Tibial artery (tissue), 4 donors: ENCODE data around the gene ROBO1.

Source experiments
- DNase-seq, 2 donors: peaks; one replicate each; pipeline ENCODE4 v3.0.0-alpha.2; 2019
- H3K27ac ChIP-seq, 2 donors: fragments of 200-600 bp; sonication (generic) in 1 of 2; 1 replicate in 1 of 2; 2 replicates in 1 of 2; pipeline ENCODE4 v1.5.1; 2018 to 2019; ENCODE audit warnings: mild to moderate bottlenecking in 1 of 2
- H3K27me3 ChIP-seq, 2 donors: fragments of 200-600 bp; sonication (generic) in 1 of 2; one replicate each; pipeline versions ENCODE4 v1.5.1 to v1.6.0; 2016 to 2019
- H3K36me3 ChIP-seq, 3 donors: fragments of 200-600 bp; sonication (generic) in 2 of 3; one replicate each; pipeline ENCODE4 v1.5.1; 2016 to 2019; ENCODE audit warnings: mild to moderate bottlenecking in 2 of 3
- H3K4me1 ChIP-seq, 4 donors: fragments of 200-600 bp; sonication (generic) in 2 of 4; 1 replicate in 3 of 4; 2 replicates in 1 of 4; pipeline ENCODE4 v1.5.1; 2016 to 2019
- H3K4me3 ChIP-seq, 2 donors: fragments of 200-600 bp; sonication (generic) in 1 of 2; 1 replicate in 1 of 2; 2 replicates in 1 of 2; pipeline ENCODE4 v1.5.1; 2018 to 2019; ENCODE audit warnings: mild to moderate bottlenecking in 2 of 2
- H3K9me3 ChIP-seq, 3 donors: fragments of 200-600 bp; sonication (generic) in 1 of 3; one replicate each; pipeline ENCODE4 v1.5.1; 2016 to 2019
- intact Hi-C: fragments of 100-400 bp; cut with DNase I; formaldehyde crosslinking; loops from one replicate; pipeline ENCODE4 v1.15.0; 2023; ENCODE audit warnings: low total_unique reads
- TF ChIP-seq, protein P1 (sequence below), 2 experiments: fragments of 200-600 bp in 1 of 2; fragments of 450-650 bp in 1 of 2; IDR thresholded peaks; one replicate each; pipeline ENCODE4 v1.5.1; 2017 to 2019; ENCODE audit warnings: antibody characterized with exemption in 2 of 2, mild to moderate bottlenecking in 1 of 2, moderate library complexity in 1 of 2

ROBO1 gene

DNA sequence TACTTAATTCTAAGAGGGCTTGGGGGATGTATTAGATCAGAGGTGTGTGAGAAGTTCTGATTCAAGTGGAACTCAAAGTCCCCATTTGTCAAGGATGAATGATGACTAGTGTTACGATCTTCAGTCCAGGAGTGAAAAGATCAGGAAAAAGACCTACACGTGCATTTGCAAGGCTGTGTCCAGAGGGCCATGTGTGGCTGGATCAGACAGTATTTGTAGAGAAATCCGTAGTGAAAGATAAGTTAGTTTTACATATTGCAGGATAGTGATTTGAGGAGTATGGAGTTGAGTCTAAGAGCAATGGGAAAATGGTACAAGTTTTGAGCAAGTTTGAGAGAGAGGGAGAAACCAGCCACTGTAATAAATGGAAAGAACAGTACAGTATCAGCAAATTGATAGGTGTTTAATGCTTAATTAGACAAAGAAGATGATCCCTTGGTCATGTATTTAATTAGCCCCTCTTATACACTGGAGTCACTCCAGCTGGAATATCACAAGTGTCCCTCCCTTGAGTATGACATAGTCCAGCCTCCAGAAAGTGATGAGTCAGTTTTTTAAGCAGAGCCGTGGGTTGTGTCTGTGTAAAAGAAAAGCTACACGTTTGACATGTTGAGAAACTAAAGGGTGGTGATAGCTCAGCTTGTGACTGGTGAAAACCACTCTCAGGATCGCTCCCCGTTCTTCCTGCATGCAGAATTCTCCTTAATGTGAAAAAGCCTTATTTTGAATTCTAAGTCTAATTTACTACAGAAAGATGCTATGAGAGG lies 348.8 kb downstream of the ROBO1 start:
- no peak overlapping the region for H3K27ac ChIP-seq

DNA sequence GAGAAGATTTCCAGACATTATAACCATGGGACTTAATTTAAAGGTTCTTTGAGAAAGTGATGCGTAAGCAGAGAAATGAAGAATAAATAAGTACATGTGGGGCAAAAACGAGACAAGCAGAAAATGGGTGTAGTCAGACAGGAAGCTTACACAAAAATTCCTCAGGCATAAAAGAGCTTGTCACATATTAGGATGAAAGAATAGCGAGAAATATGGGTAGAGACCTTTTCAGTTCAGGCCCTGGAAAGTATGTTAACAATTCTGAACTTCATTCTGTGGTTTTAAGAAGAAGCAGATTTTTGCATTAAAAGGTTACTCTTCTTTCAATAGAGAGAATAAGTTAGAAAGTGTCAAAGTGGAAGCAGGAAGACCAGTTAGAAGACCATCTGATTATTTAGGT lies 352.4 kb downstream of the ROBO1 start:
- intact Hi-C loops: no loop called here
- H3K9me3 ChIP-seq: no peaks in the 10 kb centered on the region
- no peak for DNase-seq
- TF ChIP-seq, protein P1, sequence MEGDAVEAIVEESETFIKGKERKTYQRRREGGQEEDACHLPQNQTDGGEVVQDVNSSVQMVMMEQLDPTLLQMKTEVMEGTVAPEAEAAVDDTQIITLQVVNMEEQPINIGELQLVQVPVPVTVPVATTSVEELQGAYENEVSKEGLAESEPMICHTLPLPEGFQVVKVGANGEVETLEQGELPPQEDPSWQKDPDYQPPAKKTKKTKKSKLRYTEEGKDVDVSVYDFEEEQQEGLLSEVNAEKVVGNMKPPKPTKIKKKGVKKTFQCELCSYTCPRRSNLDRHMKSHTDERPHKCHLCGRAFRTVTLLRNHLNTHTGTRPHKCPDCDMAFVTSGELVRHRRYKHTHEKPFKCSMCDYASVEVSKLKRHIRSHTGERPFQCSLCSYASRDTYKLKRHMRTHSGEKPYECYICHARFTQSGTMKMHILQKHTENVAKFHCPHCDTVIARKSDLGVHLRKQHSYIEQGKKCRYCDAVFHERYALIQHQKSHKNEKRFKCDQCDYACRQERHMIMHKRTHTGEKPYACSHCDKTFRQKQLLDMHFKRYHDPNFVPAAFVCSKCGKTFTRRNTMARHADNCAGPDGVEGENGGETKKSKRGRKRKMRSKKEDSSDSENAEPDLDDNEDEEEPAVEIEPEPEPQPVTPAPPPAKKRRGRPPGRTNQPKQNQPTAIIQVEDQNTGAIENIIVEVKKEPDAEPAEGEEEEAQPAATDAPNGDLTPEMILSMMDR (IDR thresholded peaks at IDR 0.05): no peak
- H3K27me3 ChIP-seq: no peaks in the 10 kb centered on the region
- no peak overlapping the region for H3K27ac ChIP-seq
- H3K4me3 ChIP-seq: no peak overlapping the region
- no peaks in the 10 kb centered on the region for H3K4me1 ChIP-seq
- H3K36me3 ChIP-seq: no peaks in the 10 kb centered on the region

More for the DNA sequence above, 348.8 kb downstream of the ROBO1 start:
- H3K4me3 ChIP-seq: no peak overlapping the region
- H3K27me3 ChIP-seq: no peaks in the 10 kb centered on the region
- intact Hi-C loops: no loop called here
- no peaks in the 10 kb centered on the region for H3K9me3 ChIP-seq
- TF ChIP-seq, protein P1 (IDR thresholded peaks at IDR 0.05): no peak
- no peaks in the 10 kb centered on the region for H3K4me1 ChIP-seq
- no peaks in the 10 kb centered on the region for H3K36me3 ChIP-seq
- no peak for DNase-seq

DNA sequence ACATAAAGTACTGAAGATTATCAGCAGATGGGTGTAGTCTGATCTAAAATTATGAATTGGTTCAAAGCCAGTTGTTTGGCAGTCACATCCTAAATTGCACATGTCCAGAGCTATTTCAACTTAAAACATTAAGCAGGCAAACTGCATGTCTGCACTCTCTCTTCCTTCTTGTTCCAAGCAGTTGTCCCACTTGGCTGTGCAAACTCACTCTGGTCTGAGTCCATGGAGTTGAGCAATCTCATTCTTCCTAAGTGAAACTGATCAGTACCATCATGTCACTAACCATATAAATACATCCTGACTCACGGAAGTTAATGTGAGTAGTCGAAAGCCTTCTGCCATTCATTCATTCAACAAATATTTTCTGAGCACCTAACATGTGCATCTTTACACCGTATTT lies 353.0 kb downstream of the ROBO1 start:
- H3K27ac ChIP-seq: no peak overlapping the region
- peak in 1 of 2 donors; percentile 47 for DNase-seq
- TF ChIP-seq, protein P1 (IDR thresholded peaks at IDR 0.05): no peak
- H3K9me3 ChIP-seq: no peaks in the 10 kb centered on the region
- no peaks in the 10 kb centered on the region for H3K27me3 ChIP-seq
- intact Hi-C loops: no loop called here
- H3K36me3 ChIP-seq: no peaks in the 10 kb centered on the region
- no peak overlapping the region for H3K4me3 ChIP-seq
- no peaks in the 10 kb centered on the region for H3K4me1 ChIP-seq

DNA sequence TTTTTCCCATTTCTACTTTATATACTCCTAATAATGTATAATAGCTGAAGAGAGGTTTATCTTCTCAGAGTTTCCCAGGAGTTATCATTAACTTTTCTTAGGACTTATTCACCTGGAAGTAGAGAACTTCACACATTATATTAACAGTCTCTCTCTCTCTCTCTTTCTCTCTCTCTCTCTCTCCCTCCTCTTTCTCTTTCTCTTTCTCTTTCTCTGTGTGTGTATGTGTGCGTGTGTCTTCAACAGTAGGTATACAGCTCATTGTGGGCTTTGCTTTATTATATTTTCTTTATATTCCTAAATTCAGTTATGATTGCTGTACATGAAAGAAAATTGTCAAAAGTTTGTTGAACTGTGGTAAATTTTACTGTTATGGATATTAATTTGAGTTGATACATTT lies 353.8 kb downstream of the ROBO1 start:
- no peaks in the 10 kb centered on the region for H3K36me3 ChIP-seq
- no peaks in the 10 kb centered on the region for H3K9me3 ChIP-seq
- H3K4me1 ChIP-seq: no peaks in the 10 kb centered on the region
- no peak for DNase-seq
- no peaks in the 10 kb centered on the region for H3K27me3 ChIP-seq
- TF ChIP-seq, protein P1 (IDR thresholded peaks at IDR 0.05): no peak
- H3K27ac ChIP-seq: no peak overlapping the region
- H3K4me3 ChIP-seq: no peak overlapping the region
- intact Hi-C loops: no loop called here

DNA sequence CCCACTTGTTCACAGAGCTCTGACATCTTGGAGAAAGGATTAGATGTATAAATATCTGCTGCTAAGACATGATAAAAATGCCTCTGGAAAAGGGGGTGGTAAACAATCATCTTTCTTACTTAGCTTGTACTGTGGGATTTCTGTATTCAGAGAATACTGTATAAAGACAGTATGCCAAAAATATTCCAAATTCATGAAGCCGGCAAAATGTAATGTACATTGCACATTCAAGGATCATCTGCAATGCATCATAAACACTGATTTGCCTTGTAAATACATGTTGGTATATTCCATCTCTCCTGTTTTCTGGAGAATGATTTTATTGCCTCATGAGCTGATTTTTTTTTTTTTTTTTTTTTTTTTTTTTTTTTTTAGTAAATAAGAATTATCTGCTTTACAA lies 355.3 kb downstream of the ROBO1 start:
- no peaks in the 10 kb centered on the region for H3K9me3 ChIP-seq

More for the DNA sequence above, 355.3 kb downstream of the ROBO1 start:
- H3K4me3 ChIP-seq: no peak overlapping the region
- H3K27me3 ChIP-seq: no peaks in the 10 kb centered on the region
- DNase-seq: no peak
- TF ChIP-seq, protein P1 (IDR thresholded peaks at IDR 0.05): no peak
- intact Hi-C loops: no loop called here
- H3K36me3 ChIP-seq: no peaks in the 10 kb centered on the region
- no peaks in the 10 kb centered on the region for H3K4me1 ChIP-seq
- no peak overlapping the region for H3K27ac ChIP-seq
